ENCODE measurements around the gene RGS11. TPM values are rescaled to one million over a fixed set of nuclear protein-coding genes. Genes with fewer than 3 reads are reported as not detected.

Gene RGS11
- total and polyA plus RNA-seq, 9 of the 15 experiments (the other 6 are each of a cell fraction or from before 2014, with no cell fraction given): not detected

GRCh38 chr16:324451-325334 is 48.9 kb upstream of the RGS11 start (continued):
- TF ChIP-seq ZBTB12 (CRISPR knock-in tag; IDR thresholded peaks at IDR 0.05): peak; percentile 6; the same call in 1 of the 2 replicates
- TF ChIP-seq CGGBP1 (CRISPR knock-in tag; IDR thresholded peaks at IDR 0.05): no peak
- TF ChIP-seq RNF219 (CRISPR knock-in tag; IDR thresholded peaks at IDR 0.05): no peak
- TF ChIP-seq ZFX (CRISPR knock-in tag; IDR thresholded peaks at IDR 0.05): peak; percentile 72
- TF ChIP-seq FOXJ2 (tag; IDR thresholded peaks at IDR 0.05): peak; percentile 75
- TF ChIP-seq KLF16 (IDR thresholded peaks at IDR 0.05): peak; percentile 88
- no peak for TF ChIP-seq PREB (CRISPR knock-in tag; IDR thresholded peaks at IDR 0.05)
- TF ChIP-seq IRF2 (CRISPR knock-in tag; IDR thresholded peaks at IDR 0.05): no peak
- TF ChIP-seq TGIF2 (CRISPR knock-in tag; IDR thresholded peaks at IDR 0.05): no peak
- peak; percentile 76 for TF ChIP-seq ESRRA (IDR thresholded peaks at IDR 0.05; ENCODE audit: borderline replicate concordance, low read depth)
- TF ChIP-seq ZNF551 (CRISPR knock-in tag; IDR thresholded peaks at IDR 0.05): no peak
- no peak for TF ChIP-seq DDX20 (tag; IDR thresholded peaks at IDR 0.05; ENCODE audit: low read depth)
- peak; percentile 19; the same call in 1 of the 2 replicates for TF ChIP-seq ETS1 (conservative IDR thresholded peaks at IDR 0.05; ENCODE audit: control insufficient read depth, low read depth, low read length)
- TF ChIP-seq ZNF274 (IDR thresholded peaks at IDR 0.05; ENCODE audit: borderline replicate concordance, low read depth, low read length): no peak
- TF ChIP-seq PBX2 (CRISPR knock-in tag; IDR thresholded peaks at IDR 0.05; ENCODE audit: low read depth): no peak
- peak; percentile 70 for TF ChIP-seq PBX2 (tag; conservative IDR thresholded peaks at IDR 0.05; ENCODE audit: low read depth)
- peak; percentile 70 for TF ChIP-seq MTA2 (IDR thresholded peaks at IDR 0.05; ENCODE audit: low read depth)
- peak; percentile 27; the same call in 1 of the 2 replicates for TF ChIP-seq PHF8 (IDR thresholded peaks at IDR 0.05; ENCODE audit: borderline replicate concordance, low read length)
